Tibial nerve (tissue), 4 donors: ENCODE measurements around the gene IL18R1. TPM values are rescaled to one million over a fixed set of nuclear protein-coding genes. Genes with fewer than 3 reads are reported as not detected.

Experiments
- DNase-seq, 2 donors: peaks; one replicate each; pipeline ENCODE4 v3.0.0-alpha.2; 2019; ENCODE audit warnings: low spot score in 2 of 2
- H3K27ac ChIP-seq, 4 donors: fragments of 200-600 bp; sonication (generic) in 3 of 4; one replicate each; pipeline ENCODE4 v1.5.1; 2017 to 2019; ENCODE audit warnings: mild to moderate bottlenecking in 1 of 4
- H3K27me3 ChIP-seq, 2 donors: fragments of 200-600 bp; sonication (generic) in 1 of 2; one replicate each; pipeline versions ENCODE4 v1.5.1 to v1.6.0; 2017 to 2019
- H3K36me3 ChIP-seq, 3 donors: fragments of 200-600 bp; sonication (generic); one replicate each; pipeline ENCODE4 v1.5.1; 2018 to 2019
- H3K4me1 ChIP-seq, 4 donors: fragments of 200-600 bp; sonication (generic) in 3 of 4; one replicate each; pipeline ENCODE4 v1.5.1; 2017 to 2019
- H3K4me3 ChIP-seq, 4 donors: fragments of 200-600 bp; sonication (generic) in 3 of 4; one replicate each; pipeline ENCODE4 v1.5.1; 2017 to 2019; ENCODE audit warnings: mild to moderate bottlenecking in 1 of 4, moderate library complexity in 1 of 4
- H3K9me3 ChIP-seq, 4 donors: fragments of 200-600 bp; sonication (generic) in 3 of 4; one replicate each; pipeline ENCODE4 v1.5.1; 2017 to 2019
- EP300 ChIP-seq, 2 donors: sonication (generic); formaldehyde crosslinking; IDR thresholded peaks; one replicate each; pipeline ENCODE4 v1.6.1; 2017; ENCODE audit warnings: antibody characterized with exemption in 2 of 2, mild to moderate bottlenecking in 1 of 2
- POLR2A ChIP-seq, 2 donors: fragments of 450-650 bp; IDR thresholded peaks; one replicate each; pipeline ENCODE4 v1.6.1; 2017; ENCODE audit warnings: antibody characterized with exemption in 2 of 2, mild to moderate bottlenecking in 2 of 2, moderate library complexity in 2 of 2
- WGBS, 2 donors: methylation state at CpG; one replicate each; pipeline ENCODE4 v1.1.5; 2018; 5-methylcytosine and 5-hydroxymethylcytosine counted together
- total RNA-seq, 4 donors: library from RNA; depleted of rRNA; stranded (reverse); fragments of >200 nt; gene quantifications; one replicate each; pipeline ENCODE4 v1.1.0, GENCODE V29; 2016
- TF ChIP-seq, protein P1 (sequence below), 5 experiments: fragments of 200-600 bp in 3 of 5; fragments of 450-650 bp in 2 of 5; sonication (generic) in 3 of 5; IDR thresholded peaks; one replicate each; pipeline ENCODE4 v1.5.1; 2016 to 2019; ENCODE audit warnings: antibody characterized with exemption in 5 of 5, mild to moderate bottlenecking in 3 of 5, moderate library complexity in 2 of 5

The IL18R1 gene
- total RNA-seq, 4 donors from 2014 or later, result 1.7 to 3.9 (median 3.8) TPM

GRCh38 chr2:102427249-102427648 is 71.7 kb downstream of the IL18R1 start:
- H3K27ac ChIP-seq, result no peak overlapping the region
- TF ChIP-seq, protein P1, sequence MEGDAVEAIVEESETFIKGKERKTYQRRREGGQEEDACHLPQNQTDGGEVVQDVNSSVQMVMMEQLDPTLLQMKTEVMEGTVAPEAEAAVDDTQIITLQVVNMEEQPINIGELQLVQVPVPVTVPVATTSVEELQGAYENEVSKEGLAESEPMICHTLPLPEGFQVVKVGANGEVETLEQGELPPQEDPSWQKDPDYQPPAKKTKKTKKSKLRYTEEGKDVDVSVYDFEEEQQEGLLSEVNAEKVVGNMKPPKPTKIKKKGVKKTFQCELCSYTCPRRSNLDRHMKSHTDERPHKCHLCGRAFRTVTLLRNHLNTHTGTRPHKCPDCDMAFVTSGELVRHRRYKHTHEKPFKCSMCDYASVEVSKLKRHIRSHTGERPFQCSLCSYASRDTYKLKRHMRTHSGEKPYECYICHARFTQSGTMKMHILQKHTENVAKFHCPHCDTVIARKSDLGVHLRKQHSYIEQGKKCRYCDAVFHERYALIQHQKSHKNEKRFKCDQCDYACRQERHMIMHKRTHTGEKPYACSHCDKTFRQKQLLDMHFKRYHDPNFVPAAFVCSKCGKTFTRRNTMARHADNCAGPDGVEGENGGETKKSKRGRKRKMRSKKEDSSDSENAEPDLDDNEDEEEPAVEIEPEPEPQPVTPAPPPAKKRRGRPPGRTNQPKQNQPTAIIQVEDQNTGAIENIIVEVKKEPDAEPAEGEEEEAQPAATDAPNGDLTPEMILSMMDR (IDR thresholded peaks at IDR 0.05), result no peak
- TF ChIP-seq EP300 (IDR thresholded peaks at IDR 0.05) (no peak), POLR2A (IDR thresholded peaks at IDR 0.05) (no peak)
- 43 to 92% methylated on average over 1 of the region's 1 CpG for WGBS, 2 donors
- no peak for DNase-seq
- peaks cover 0 to 6% (median 0%) of the 10 kb centered on the region in 4 donors for H3K9me3 ChIP-seq
- no peak overlapping the region for H3K4me3 ChIP-seq
- no peaks in the 10 kb centered on the region for H3K4me1 ChIP-seq
- H3K36me3 ChIP-seq, result no peaks in the 10 kb centered on the region
- no peaks in the 10 kb centered on the region for H3K27me3 ChIP-seq

- WGBS, 2 donors, result 77 to 82% methylated on average over 2 of the region's 2 CpGs
- TF ChIP-seq, protein P1 (IDR thresholded peaks at IDR 0.05), result no peak
- no peak for TF ChIP-seq POLR2A (IDR thresholded peaks at IDR 0.05)
- TF ChIP-seq EP300 (IDR thresholded peaks at IDR 0.05), result no peak
- Histone ChIP-seq H3K4me3 (no peak overlapping the region), H3K27ac (no peak overlapping the region), H3K36me3 (no peaks in the 10 kb centered on the region), H3K9me3 (peaks cover 0 to 6% (median 0%) of the 10 kb centered on the region in 4 donors), H3K4me1 (no peaks in the 10 kb centered on the region), H3K27me3 (no peaks in the 10 kb centered on the region)
- DNase-seq, result no peak
Observed at GRCh38 chr2:102428573-102428972, 73.0 kb downstream of the IL18R1 start.

DNA sequence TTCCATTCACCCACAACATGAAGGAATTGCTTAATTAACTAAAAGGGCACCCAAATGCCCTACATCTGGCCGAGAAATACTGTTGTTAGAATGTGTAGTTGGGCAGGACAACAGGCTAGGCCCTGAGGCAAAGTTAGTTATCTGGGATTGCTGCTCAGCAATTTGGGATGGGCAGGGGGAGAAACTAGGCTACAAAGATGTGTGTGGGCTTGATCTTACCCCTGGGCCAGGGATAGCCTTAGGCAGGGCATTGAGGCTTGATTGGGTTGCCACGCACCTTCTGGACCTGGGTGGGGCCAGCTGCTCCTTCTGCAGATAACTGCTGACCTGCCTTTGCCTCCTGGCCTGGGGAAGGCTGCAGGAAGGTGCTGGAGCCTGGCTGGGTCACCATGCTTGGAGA is 76.8 kb downstream of the IL18R1 start:
- Histone ChIP-seq H3K4me1 (no peaks in the 10 kb centered on the region), H3K27me3 (no peaks in the 10 kb centered on the region), H3K27ac (no peak overlapping the region), H3K9me3 (peaks cover 0 to 6% (median 0%) of the 10 kb centered on the region in 4 donors), H3K36me3 (no peaks in the 10 kb centered on the region), H3K4me3 (no peak overlapping the region)
- TF ChIP-seq EP300 (IDR thresholded peaks at IDR 0.05) (no peak), POLR2A (IDR thresholded peaks at IDR 0.05) (no peak)
- TF ChIP-seq, protein P1 (IDR thresholded peaks at IDR 0.05), result no peak
- DNase-seq, result no peak
- WGBS, 2 donors, result 73 to 79% methylated on average over 2 of the region's 2 CpGs

GRCh38 chr2:102433973-102434654 is 78.5 kb downstream of the IL18R1 start:
- no peak overlapping the region for H3K4me3 ChIP-seq
- no peaks in the 10 kb centered on the region for H3K27me3 ChIP-seq
- H3K27ac ChIP-seq, result no peak overlapping the region
- DNase-seq, result no peak
- TF ChIP-seq, protein P1 (IDR thresholded peaks at IDR 0.05), result no peak
- TF ChIP-seq POLR2A (IDR thresholded peaks at IDR 0.05) (no peak), EP300 (IDR thresholded peaks at IDR 0.05) (no peak)
- 67 to 90% methylated on average over 4 of the region's 4 CpGs for WGBS, 2 donors
- H3K4me1 ChIP-seq, result no peaks in the 10 kb centered on the region
- H3K36me3 ChIP-seq, result no peaks in the 10 kb centered on the region
- H3K9me3 ChIP-seq, result no peaks in the 10 kb centered on the region

DNA sequence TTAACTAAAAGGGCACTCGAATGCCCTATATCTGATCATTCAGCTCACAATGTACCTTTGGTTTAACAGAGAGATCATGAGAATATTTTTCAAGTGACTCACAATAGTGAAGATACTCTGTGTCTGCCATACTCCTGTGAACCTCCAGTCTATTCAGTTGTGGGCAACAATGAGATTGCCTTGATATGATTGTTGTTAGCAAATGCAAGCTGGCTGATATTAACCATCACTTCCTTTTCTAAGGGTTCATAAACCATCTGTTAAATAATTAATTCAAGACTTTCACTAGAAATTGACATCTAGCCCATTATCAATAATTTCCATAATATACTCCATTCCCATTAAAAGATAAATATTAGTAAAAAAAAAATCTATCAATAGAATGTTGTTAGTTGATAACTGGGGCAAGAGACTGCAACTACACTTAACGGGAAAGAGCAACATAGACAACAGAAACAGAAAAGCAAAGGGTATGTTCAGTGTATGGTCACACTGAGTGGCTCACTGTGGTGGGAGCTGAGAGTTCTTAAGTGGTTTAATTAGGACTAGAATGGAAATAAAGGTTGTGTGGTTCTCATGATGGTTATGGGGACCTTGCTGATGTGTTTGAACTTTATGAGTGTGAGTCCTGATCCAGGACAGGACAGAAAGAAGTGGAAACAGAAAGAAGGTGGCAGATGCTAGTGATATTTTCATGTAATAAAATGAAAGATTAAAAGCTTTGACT is 79.2 kb downstream of the IL18R1 start:
- TF ChIP-seq, protein P1 (IDR thresholded peaks at IDR 0.05), result no peak
- TF ChIP-seq POLR2A (IDR thresholded peaks at IDR 0.05), result no peak
- Histone ChIP-seq H3K9me3 (no peaks in the 10 kb centered on the region), H3K27ac (no peak overlapping the region), H3K4me1 (no peaks in the 10 kb centered on the region), H3K4me3 (no peak overlapping the region), H3K27me3 (no peaks in the 10 kb centered on the region), H3K36me3 (no peaks in the 10 kb centered on the region)
- WGBS, 2 donors, result 85 to 86% methylated on average over 2 of the region's 2 CpGs
- DNase-seq, result no peak
